Measurements from ENCODE around the gene ARSG. TPM values are rescaled to one million over a fixed set of nuclear protein-coding genes. Genes with fewer than 3 reads are reported as not detected.

ARSG gene
- total and polyA plus RNA-seq, 4 experiments from 2014 or later = 10.4 to 19.1 (median 13.1) TPM

DNA sequence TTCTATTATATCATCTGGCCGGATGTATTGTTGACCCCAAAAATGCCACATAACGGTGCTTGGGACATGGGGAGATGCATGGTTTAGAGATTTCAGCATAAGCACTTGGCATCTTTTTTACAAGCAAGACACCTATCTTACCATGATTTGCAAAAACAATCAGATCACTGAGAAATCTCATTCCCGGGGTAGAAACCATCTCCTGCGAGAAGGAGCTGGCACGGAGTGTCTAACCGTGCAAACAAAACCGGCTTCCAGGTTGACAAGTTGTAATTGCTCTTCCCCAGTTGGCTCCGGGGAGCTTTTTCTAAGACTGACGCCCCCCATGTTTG, 1.4 kb upstream of the ARSG start:
- ChIA-PET CTCF (ENCODE audit: partially characterized antibody) (interaction anchor here (0.7 to 5.4 kb wide), 10 partner anchors 12 to 168 kb away, joined by 3 to 21 read pairs (median 3); no protein-coding TSS in a partner anchor), POLR2A (ENCODE audit: partially characterized antibody) (interaction anchor here (0.8 to 9.3 kb wide), 23 partner anchors 10 to 171 kb away, joined by 3 to 151 read pairs (median 11); partner anchors contain the start of genes AMZ2 and WIPI1)
- H3K27me3 Mint-ChIP-seq = no peaks in the 10 kb centered on the region
- H3K4me3 Mint-ChIP-seq = peak overlapping the region; percentile 96 to 100 (median 99)
- peaks cover 0 to 6% of the 10 kb centered on the region in 2 donors for H3K36me3 Mint-ChIP-seq
- no peaks in the 10 kb centered on the region for H3K9me3 Mint-ChIP-seq
- Histone ChIP-seq H3K36me3 (ENCODE audit: insufficient read depth, low read length) (no peaks in the 10 kb centered on the region), H3K9me3 (ENCODE audit: control insufficient read depth in 1 of 2, low read length in 2 of 2) (no peaks in the 10 kb centered on the region), H3K4me1 (ENCODE audit: insufficient read depth, low read length) (peaks cover 57% of the 10 kb centered on the region), H3K27me3 (ENCODE audit: insufficient read depth, low read length) (no peaks in the 10 kb centered on the region), H3K27ac (ENCODE audit: low read depth, low read length) (peak overlapping the region; percentile 90), H3K4me3 (ENCODE audit: low read length in 2 of 2) (peak overlapping the region; percentile 83 to 90)
- intact Hi-C loops (cut with micrococcal nuclease) = loop anchor here (2.0 to 5.0 kb wide), 3 partner anchors 27 to 108 kb away; partner anchors contain the start of gene AMZ2
- DNase-seq = no peak
- peak overlapping the region; percentile 99 to 100 (median 99) for H3K27ac Mint-ChIP-seq
- peaks cover 44 to 79% (median 58%) of the 10 kb centered on the region in 4 donors for H3K4me1 Mint-ChIP-seq

DNA sequence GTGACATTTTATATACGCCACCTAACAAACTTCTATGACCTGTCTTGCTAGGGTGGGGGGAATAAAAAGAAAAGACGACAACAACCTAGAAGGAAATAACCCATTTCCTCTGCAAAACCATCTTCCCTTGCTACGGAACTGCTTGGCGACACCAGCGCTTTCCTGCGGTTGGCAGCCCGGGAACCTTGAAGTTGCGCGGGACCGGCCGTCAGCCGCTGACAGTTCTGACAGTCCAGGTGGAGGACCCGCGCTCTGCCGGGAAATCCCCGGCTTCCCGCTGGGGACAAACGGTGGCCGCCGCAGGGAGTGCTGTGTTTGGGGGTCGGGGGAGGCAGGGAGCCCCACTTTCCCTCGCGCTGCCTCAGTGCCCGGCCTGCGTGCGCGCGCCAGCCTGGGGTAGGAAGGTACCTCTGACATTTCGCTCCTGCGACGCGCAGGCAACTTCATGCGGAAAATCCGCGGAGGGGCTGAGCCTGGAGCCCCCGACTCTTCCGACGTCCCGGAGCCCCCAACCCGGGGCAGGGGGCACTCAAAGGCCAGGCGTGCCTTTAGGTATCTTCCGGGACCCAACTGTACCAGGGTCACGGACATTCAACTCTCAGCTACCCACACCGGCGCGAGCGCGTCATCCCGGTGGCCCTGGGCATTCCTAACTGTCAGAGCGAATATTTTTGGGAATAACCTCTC, 884 bp upstream of the ARSG start:
- POLR2A ChIA-PET (ENCODE audit: partially characterized antibody) = interaction anchor here (0.6 to 9.3 kb wide), 44 partner anchors 11 to 271 kb away, joined by 3 to 151 read pairs (median 11); partner anchors contain the start of genes AMZ2 and WIPI1
- H3K4me1 ChIP-seq (ENCODE audit: insufficient read depth, low read length) = peaks cover 62% of the 10 kb centered on the region
- Mint-ChIP-seq H3K9me3 (no peaks in the 10 kb centered on the region), H3K27ac (peak overlapping the region; percentile 99 to 100 (median 99)), H3K36me3 (peaks cover 0 to 6% of the 10 kb centered on the region in 2 donors), H3K4me1 (peaks cover 45 to 81% (median 58%) of the 10 kb centered on the region in 4 donors), H3K27me3 (no peaks in the 10 kb centered on the region), H3K4me3 (peak overlapping the region; percentile 96 to 100 (median 99))
- H3K9me3 ChIP-seq (ENCODE audit: control insufficient read depth in 1 of 2, low read length in 2 of 2) = no peaks in the 10 kb centered on the region
- no peaks in the 10 kb centered on the region for H3K36me3 ChIP-seq (ENCODE audit: insufficient read depth, low read length)
- DNase-seq = peak; percentile 72 to 83 (median 80)
- CTCF ChIA-PET (ENCODE audit: partially characterized antibody) = interaction anchor here (0.7 to 5.4 kb wide), 12 partner anchors 12 to 168 kb away, joined by 3 to 21 read pairs (median 3); no protein-coding TSS in a partner anchor
- peak overlapping the region; percentile 90 for H3K27ac ChIP-seq (ENCODE audit: low read depth, low read length)
- no peaks in the 10 kb centered on the region for H3K27me3 ChIP-seq (ENCODE audit: insufficient read depth, low read length)
- peak overlapping the region; percentile 83 to 90 for H3K4me3 ChIP-seq (ENCODE audit: low read length in 2 of 2)
- intact Hi-C loops (cut with micrococcal nuclease) = loop anchor here (2.0 to 5.0 kb wide), 3 partner anchors 28 to 108 kb away; partner anchors contain the start of gene AMZ2

DNA sequence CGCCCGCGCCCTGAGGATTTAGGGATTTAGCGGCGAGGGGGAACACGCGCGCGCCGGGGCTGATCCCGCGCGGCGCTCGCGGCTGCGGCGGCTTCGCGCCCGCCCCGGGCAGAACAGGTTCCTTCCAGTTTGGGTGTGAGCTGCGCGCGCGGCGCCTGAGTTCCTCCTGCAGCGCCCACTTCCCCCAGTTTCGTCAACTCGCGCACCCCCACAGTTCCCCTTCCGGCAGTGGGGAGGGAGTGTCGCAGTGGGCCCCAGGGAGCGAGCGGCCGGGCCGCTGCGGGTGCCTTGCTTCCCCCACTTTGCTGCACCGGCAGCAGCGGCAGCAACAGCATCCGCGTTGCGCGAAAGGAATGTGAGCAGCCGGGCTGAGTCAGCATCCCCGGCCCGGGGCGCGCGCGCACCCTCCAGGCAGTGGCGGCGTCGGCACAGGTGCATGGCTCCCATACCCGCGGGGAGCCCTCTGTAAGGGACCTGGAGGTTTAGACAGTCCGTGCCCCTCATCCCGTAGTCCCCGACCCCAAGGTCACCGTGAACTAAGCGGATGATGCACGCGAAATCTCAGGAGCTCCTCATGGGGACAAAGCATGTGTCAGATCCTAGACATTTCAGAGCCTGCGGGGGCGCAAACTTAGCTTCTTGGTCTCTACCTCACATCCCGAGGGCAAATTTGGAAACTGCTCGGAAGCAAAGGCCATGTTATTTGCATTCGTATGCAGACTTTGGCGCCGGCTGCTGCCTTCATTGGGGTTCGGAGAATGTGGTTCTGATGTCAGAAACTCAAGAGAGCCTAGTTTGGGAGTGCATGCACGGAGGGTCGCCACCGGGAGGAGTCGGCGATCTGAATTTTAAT, 767 bp downstream of the ARSG start:
- Mint-ChIP-seq H3K36me3 (peaks cover 0 to 6% of the 10 kb centered on the region in 2 donors), H3K4me3 (peak overlapping the region; percentile 74 to 87 (median 84)), H3K9me3 (no peaks in the 10 kb centered on the region), H3K27ac (peak overlapping the region; percentile 89 to 99 (median 93)), H3K4me1 (peaks cover 53 to 84% (median 63%) of the 10 kb centered on the region in 4 donors), H3K27me3 (no peaks in the 10 kb centered on the region)
- peaks cover 78% of the 10 kb centered on the region for H3K4me1 ChIP-seq (ENCODE audit: insufficient read depth, low read length)
- peak; percentile 96 to 98 (median 97) for DNase-seq
- intact Hi-C loops (cut with micrococcal nuclease) = loop anchor here (1.0 to 5.0 kb wide), 9 partner anchors 29 to 220 kb away; partner anchors contain the start of genes AMZ2, PRKAR1A and WIPI1
- peak overlapping the region; percentile 18 to 90 for H3K4me3 ChIP-seq (ENCODE audit: low read length in 2 of 2)
- CTCF ChIA-PET (ENCODE audit: partially characterized antibody) = interaction anchor here (0.8 to 5.4 kb wide), 14 partner anchors 10 to 145 kb away, joined by 3 to 21 read pairs (median 6); no protein-coding TSS in a partner anchor
- POLR2A ChIA-PET (ENCODE audit: partially characterized antibody) = interaction anchor here (0.6 to 9.3 kb wide), 45 partner anchors 11 to 324 kb away, joined by 3 to 151 read pairs (median 10); partner anchors contain the start of genes AMZ2, KPNA2, PRKAR1A and WIPI1
- H3K9me3 ChIP-seq (ENCODE audit: control insufficient read depth in 1 of 2, low read length in 2 of 2) = no peaks in the 10 kb centered on the region
- H3K27ac ChIP-seq (ENCODE audit: low read depth, low read length) = peak overlapping the region; percentile 90
- no peaks in the 10 kb centered on the region for H3K27me3 ChIP-seq (ENCODE audit: insufficient read depth, low read length)
- H3K36me3 ChIP-seq (ENCODE audit: insufficient read depth, low read length) = no peaks in the 10 kb centered on the region

DNA sequence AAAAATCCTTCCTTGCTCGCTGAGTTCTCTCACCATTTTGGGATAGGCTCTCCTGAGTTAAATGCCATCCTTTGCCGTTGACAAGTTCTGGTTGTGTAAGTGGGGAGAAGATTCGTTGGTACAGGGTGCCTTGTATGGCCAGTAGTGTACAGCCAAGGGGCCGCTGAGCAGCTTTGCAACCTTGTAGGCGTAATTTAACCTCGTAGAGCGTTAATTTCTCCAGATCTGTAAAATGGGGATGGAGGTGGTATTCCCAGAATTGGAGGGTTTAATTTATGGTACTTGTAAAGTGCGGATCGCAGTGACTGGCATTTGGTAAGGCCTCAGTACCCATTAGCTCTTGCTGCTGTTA, 1.4 kb downstream of the ARSG start:
- Histone ChIP-seq H3K9me3 (ENCODE audit: control insufficient read depth in 1 of 2, low read length in 2 of 2) (no peaks in the 10 kb centered on the region), H3K4me1 (ENCODE audit: insufficient read depth, low read length) (peaks cover 79% of the 10 kb centered on the region), H3K36me3 (ENCODE audit: insufficient read depth, low read length) (no peaks in the 10 kb centered on the region), H3K27me3 (ENCODE audit: insufficient read depth, low read length) (no peaks in the 10 kb centered on the region), H3K4me3 (ENCODE audit: low read length in 2 of 2) (peak overlapping the region; percentile 18 to 90), H3K27ac (ENCODE audit: low read depth, low read length) (peak overlapping the region; percentile 90)
- Mint-ChIP-seq H3K4me1 (peaks cover 54 to 85% (median 64%) of the 10 kb centered on the region in 4 donors), H3K9me3 (no peaks in the 10 kb centered on the region), H3K27ac (peak overlapping the region; percentile 89 to 99 (median 93)), H3K4me3 (peak overlapping the region; percentile 74 to 87 (median 84)), H3K27me3 (no peaks in the 10 kb centered on the region), H3K36me3 (peaks cover 0 to 6% of the 10 kb centered on the region in 2 donors)
- no peak for DNase-seq
- intact Hi-C loops (cut with micrococcal nuclease) = loop anchor here (1.0 to 5.0 kb wide), 7 partner anchors 45 to 165 kb away; partner anchors contain the start of genes AMZ2 and WIPI1
- CTCF ChIA-PET (ENCODE audit: partially characterized antibody) = interaction anchor here (1.0 to 5.4 kb wide), 11 partner anchors 9 to 145 kb away, joined by 3 to 21 read pairs (median 6); no protein-coding TSS in a partner anchor
- POLR2A ChIA-PET (ENCODE audit: partially characterized antibody) = interaction anchor here (1.0 to 9.3 kb wide), 31 partner anchors 10 to 219 kb away, joined by 3 to 151 read pairs (median 17); partner anchors contain the start of genes AMZ2, PRKAR1A and WIPI1

DNA sequence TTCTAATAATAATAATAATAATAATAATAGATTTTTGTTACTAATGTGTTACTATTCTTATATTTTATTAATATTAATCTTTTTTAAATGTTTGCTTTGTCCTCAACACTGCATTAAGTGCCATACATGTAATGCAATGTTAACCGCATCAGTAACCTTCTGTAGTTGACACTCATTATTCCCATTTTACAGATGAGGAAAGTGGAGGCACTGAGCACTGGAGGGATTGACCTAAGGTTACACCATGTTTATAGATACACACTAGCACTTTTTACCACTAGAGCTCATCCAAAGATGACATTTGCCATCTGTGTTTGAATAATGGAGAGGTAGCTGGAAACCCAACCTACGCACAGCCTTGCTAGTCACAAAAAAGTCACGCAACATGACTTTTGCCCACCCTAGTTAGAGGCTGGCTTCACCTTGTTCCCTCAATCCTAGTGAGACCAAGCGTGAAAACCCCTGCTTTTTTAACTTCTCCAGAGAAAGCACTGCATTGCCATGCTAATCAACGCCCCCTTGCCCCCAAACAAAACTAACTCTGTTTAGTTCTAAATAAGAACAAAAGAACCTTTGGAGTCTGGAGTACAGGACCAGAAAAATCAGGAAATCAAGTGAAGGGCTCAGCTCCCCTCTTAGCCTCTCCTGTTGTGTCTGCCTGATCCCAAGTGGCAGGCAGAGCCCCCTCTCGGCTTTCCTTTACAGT, 2.3 kb downstream of the ARSG start:
- no peak for DNase-seq
- intact Hi-C loops (cut with micrococcal nuclease) = loop anchor here (2.0 to 5.0 kb wide), 3 partner anchors 46 to 111 kb away; partner anchors contain the start of gene AMZ2
- H3K4me1 Mint-ChIP-seq = peaks cover 49 to 87% (median 64%) of the 10 kb centered on the region in 4 donors
- H3K36me3 Mint-ChIP-seq = peaks cover 0 to 6% of the 10 kb centered on the region in 2 donors
- no peaks in the 10 kb centered on the region for H3K27me3 Mint-ChIP-seq
- Histone ChIP-seq H3K9me3 (ENCODE audit: control insufficient read depth in 1 of 2, low read length in 2 of 2) (no peaks in the 10 kb centered on the region), H3K36me3 (ENCODE audit: insufficient read depth, low read length) (no peaks in the 10 kb centered on the region), H3K27ac (ENCODE audit: low read depth, low read length) (no peak overlapping the region), H3K4me1 (ENCODE audit: insufficient read depth, low read length) (peaks cover 79% of the 10 kb centered on the region), H3K27me3 (ENCODE audit: insufficient read depth, low read length) (no peaks in the 10 kb centered on the region), H3K4me3 (ENCODE audit: low read length in 2 of 2) (no peak overlapping the region)
- H3K9me3 Mint-ChIP-seq = no peaks in the 10 kb centered on the region
- peak overlapping the region in 4 of 8 donors; percentile 7 to 32 (median 23) for H3K4me3 Mint-ChIP-seq
- H3K27ac Mint-ChIP-seq = peak overlapping the region in 6 of 7 donors; percentile 29 to 74 (median 70)
- POLR2A ChIA-PET (ENCODE audit: partially characterized antibody) = interaction anchor here (0.6 to 9.3 kb wide), 9 partner anchors 8 to 144 kb away, joined by 3 to 151 read pairs (median 20); partner anchors contain the start of gene AMZ2
- CTCF ChIA-PET (ENCODE audit: partially characterized antibody) = interaction anchor here (0.9 to 2.3 kb wide), 4 partner anchors 10 to 121 kb away, joined by 3 to 10 read pairs (median 4); no protein-coding TSS in a partner anchor

DNA sequence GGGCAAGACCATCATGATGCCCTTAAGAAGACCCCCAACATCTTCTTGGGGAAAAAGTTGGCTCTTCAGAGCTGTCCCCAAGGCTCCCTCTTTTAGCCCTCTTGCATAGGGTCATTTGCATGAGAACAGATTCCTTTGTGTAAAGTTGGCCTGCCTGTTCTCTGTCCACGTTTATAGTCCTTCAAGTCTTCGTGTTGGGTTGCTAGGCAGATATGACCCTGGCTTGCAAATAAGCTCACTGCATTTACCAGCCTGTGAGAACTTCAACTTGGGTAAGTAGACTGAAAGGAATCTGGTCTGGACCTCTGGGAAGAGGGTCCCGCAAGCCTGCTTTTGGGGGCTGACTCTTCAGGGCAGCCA, 2.9 kb downstream of the ARSG start:
- Mint-ChIP-seq H3K27ac (peak overlapping the region in 5 of 7 donors; percentile 29 to 74 (median 71)), H3K9me3 (no peaks in the 10 kb centered on the region), H3K27me3 (no peaks in the 10 kb centered on the region), H3K4me3 (peak overlapping the region in 5 of 8 donors; percentile 7 to 32 (median 20)), H3K36me3 (peaks cover 0 to 4% of the 10 kb centered on the region in 2 donors), H3K4me1 (peaks cover 46 to 85% (median 61%) of the 10 kb centered on the region in 4 donors)
- no peaks in the 10 kb centered on the region for H3K9me3 ChIP-seq (ENCODE audit: control insufficient read depth in 1 of 2, low read length in 2 of 2)
- CTCF ChIA-PET (ENCODE audit: partially characterized antibody) = interaction anchor here (0.9 to 1.3 kb wide), 2 partner anchors 10 to 120 kb away, joined by 3 read pairs; no protein-coding TSS in a partner anchor
- POLR2A ChIA-PET (ENCODE audit: partially characterized antibody) = interaction anchor here (0.6 to 9.3 kb wide), 5 partner anchors 7 to 61 kb away, joined by 3 to 151 read pairs (median 4); no protein-coding TSS in a partner anchor
- no peak for DNase-seq
- H3K4me3 ChIP-seq (ENCODE audit: low read length in 2 of 2) = no peak overlapping the region
- no peaks in the 10 kb centered on the region for H3K36me3 ChIP-seq (ENCODE audit: insufficient read depth, low read length)
- peaks cover 76% of the 10 kb centered on the region for H3K4me1 ChIP-seq (ENCODE audit: insufficient read depth, low read length)
- H3K27me3 ChIP-seq (ENCODE audit: insufficient read depth, low read length) = no peaks in the 10 kb centered on the region
- intact Hi-C loops (cut with micrococcal nuclease) = loop anchor here (5.0 kb wide), 2 partner anchors 47 to 112 kb away; partner anchors contain the start of gene AMZ2
- H3K27ac ChIP-seq (ENCODE audit: low read depth, low read length) = no peak overlapping the region
